ENCODE measurements around the gene VIPR1. TPM values are rescaled to one million over a fixed set of nuclear protein-coding genes. Genes with fewer than 3 reads are reported as not detected.
A peak's percentile ranks its signal among the peaks of the same experiment; 100 is the strongest.

Gene VIPR1
- total RNA-seq, 8 experiments from 2014 or later, result 0.21 to 2.9 (median 0.59) TPM

DNA sequence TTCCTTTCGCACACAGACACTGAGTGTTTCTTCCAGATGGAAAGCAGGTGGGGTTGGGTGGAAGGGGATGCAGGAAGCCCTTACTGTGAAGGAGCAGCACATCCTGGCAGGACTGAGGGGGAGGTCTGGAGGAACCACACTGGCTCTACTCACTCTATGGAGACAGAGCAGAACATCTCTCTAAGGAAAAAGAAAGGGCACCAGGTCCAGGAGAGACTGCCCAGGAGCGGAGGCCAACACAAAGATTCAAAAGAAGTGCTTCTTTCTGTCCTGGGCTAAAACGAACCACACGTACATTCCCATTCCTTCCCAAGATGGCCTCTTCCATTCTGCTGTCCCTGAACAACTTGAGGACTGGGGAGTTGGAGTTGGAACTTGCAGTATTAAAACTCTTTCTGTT lies 13.8 kb upstream of the VIPR1 start:
- no peak overlapping the region for H3K27ac ChIP-seq
- 40 to 100% (median 70%) methylated on average over 1 to 4 of the region's 4 CpGs; no CpG with 5 or more reads in 1 of the 10 experiments for WGBS, 10 experiments
- in situ Hi-C loops (cut with MboI; ENCODE audit: low pct_unique_long_range_greater_than_20kb in 2 of 9, low sequenced_read_pairs in 9 of 9, unreplicated experiment in 9 of 9), result no loop called here
- no peak for ATAC-seq (replicated peaks in 6 of 8)
- H3K4me1 ChIP-seq (replicated peaks in 1 of 2), result no peaks in the 10 kb centered on the region
- no peak overlapping the region for H3K4me3 ChIP-seq

DNA sequence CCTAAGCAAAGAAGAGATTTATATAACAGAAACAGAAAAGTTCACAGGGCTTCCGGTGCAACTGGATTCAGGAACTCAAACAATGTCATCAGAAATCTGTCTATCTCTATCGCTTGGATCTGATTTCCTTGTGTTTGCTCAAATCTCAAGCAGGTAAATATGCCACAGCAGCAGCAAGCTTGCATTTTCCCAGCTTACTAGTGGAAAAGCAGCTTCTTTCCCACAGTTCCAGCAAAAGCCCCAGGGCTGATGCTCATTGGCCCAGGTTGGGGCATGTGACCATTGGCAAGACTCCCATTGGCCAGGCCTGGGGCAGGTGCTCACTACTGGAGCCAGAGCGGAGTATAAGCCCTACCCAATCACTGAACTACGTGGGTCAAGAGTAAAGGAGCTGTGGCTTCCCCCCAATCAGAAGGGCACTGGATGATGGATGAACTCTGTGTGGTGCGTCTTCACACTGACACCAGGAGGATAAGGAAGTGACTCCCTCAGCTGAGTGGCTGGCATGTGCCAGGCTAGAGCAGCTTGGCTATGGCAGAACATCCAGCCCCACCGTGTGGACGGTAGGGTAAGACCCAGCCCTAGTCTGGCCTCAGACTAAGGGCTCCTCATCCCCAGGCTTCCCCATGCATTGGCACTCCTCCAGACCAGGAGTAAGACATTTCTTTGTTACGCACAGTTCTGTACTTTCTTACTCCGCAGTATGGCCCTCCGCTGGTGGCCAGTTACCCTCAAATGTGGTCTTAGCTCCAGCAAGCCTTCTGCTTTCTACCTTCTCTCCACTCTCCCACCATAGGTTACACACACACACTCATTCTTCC lies 13.1 kb upstream of the VIPR1 start:
- H3K4me3 ChIP-seq, result no peak overlapping the region
- H3K27ac ChIP-seq, result no peak overlapping the region
- no peaks in the 10 kb centered on the region for H3K4me1 ChIP-seq (replicated peaks in 1 of 2)
- WGBS, 10 experiments, result 47 to 100% (median 88%) methylated on average over 1 to 7 of the region's 10 CpGs
- in situ Hi-C loops (cut with MboI; ENCODE audit: low pct_unique_long_range_greater_than_20kb in 2 of 9, low sequenced_read_pairs in 9 of 9, unreplicated experiment in 9 of 9), result no loop called here
- no peak for ATAC-seq (replicated peaks in 6 of 8)

DNA sequence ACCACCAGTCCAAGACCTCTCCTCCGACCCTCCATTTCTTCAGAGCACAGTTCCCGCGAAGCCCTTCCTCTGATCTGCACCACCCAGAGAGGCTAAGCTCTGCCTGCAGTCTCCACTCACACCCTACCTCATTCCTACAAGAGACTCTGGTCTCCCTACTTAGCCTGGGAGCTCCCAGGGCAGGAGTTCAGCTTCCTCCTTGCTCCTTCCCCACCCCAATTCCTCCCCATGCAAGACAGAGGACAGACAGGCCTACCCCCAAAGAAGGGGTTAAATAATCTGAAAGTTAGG lies 12.6 kb upstream of the VIPR1 start:
- peak in 2 of 8 experiments; percentile 31 to 48 for ATAC-seq (replicated peaks in 6 of 8)
- in situ Hi-C loops (cut with MboI; ENCODE audit: low pct_unique_long_range_greater_than_20kb in 2 of 9, low sequenced_read_pairs in 9 of 9, unreplicated experiment in 9 of 9), result no loop called here
- 67 to 100% (median 85%) methylated on average over 1 to 3 of the region's 3 CpGs; no CpG with 5 or more reads in 3 of the 10 experiments for WGBS, 10 experiments
- Histone ChIP-seq H3K4me3 (no peak overlapping the region), H3K4me1 (replicated peaks in 1 of 2) (no peaks in the 10 kb centered on the region), H3K27ac (no peak overlapping the region)

DNA sequence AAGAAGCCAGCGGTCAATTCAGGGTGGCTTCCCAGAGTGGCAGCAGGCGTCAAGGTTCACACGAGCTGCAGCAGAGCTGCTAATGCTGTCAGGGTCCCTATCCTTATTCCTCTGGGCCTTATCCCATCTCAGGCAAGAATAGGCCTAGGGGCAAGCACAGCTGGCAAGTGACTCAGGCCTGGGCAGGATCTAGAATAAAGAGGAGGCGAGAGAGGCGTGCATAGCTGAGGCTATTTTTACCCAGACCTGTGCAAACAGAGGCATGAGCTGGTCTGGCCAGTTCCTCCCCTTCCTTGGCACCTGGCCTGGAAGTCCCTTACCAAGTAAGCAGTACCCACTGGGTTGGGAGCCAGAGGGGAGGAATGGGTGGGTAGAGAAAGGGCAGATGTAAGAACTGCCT lies 12.2 kb upstream of the VIPR1 start:
- Histone ChIP-seq H3K27ac (no peak overlapping the region), H3K4me3 (no peak overlapping the region), H3K4me1 (replicated peaks in 1 of 2) (no peaks in the 10 kb centered on the region)
- in situ Hi-C loops (cut with MboI; ENCODE audit: low pct_unique_long_range_greater_than_20kb in 2 of 9, low sequenced_read_pairs in 9 of 9, unreplicated experiment in 9 of 9), result no loop called here
- ATAC-seq (replicated peaks in 6 of 8), result peak in 4 of 8 experiments; percentile 81 to 99 (median 98)
- WGBS, 10 experiments, result 20 to 81% (median 31%) methylated on average over 1 to 5 of the region's 5 CpGs; no CpG with 5 or more reads in 5 of the 10 experiments

DNA sequence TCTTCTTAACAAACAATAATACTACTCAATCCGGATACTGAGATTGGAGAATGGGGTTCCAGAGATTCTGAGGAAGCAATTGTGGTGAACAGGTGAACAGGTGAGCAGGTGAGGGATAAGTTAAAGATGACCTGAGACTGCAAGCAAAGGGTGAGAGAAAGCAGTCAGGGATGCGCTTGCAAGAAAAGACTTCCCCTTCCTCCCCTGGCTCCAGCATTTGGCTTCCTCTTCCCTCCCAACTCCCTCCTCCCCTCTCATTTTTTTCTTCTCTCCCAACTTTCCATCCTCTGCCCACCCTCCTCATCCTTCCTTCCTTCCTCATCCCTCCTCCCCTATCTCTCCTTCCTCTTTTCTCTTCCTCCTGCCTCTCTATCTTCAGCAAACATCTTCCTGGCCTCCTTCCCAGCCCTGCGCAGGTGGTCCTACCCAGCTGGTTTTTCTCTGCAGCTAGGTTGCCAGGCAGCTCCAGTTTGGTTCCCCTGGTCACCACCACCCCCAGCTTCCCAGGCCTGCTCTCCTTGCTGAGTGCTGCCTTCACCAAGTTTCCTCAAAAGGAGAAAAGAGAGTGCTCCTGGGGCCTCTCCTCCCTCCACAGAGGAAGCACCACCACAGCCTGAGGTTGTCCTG lies 10.4 kb upstream of the VIPR1 start:
- no peak overlapping the region for H3K27ac ChIP-seq
- no peaks in the 10 kb centered on the region for H3K4me1 ChIP-seq (replicated peaks in 1 of 2)
- 50 to 100% (median 100%) methylated on average over 1 to 2 of the region's 3 CpGs; no CpG with 5 or more reads in 1 of the 10 experiments for WGBS, 10 experiments
- in situ Hi-C loops (cut with MboI; ENCODE audit: low pct_unique_long_range_greater_than_20kb in 2 of 9, low sequenced_read_pairs in 9 of 9, unreplicated experiment in 9 of 9), result no loop called here
- peak in 1 of 8 experiments; percentile 41 for ATAC-seq (replicated peaks in 6 of 8)
- H3K4me3 ChIP-seq, result no peak overlapping the region

GRCh38 chr3:42492508-42493080 lies 9.8 kb upstream of the VIPR1 start:
- H3K27ac ChIP-seq, result no peak overlapping the region
- no peak overlapping the region for H3K4me3 ChIP-seq
- 0 to 80% (median 48%) methylated on average over 1 to 5 of the region's 6 CpGs; no CpG with 5 or more reads in 4 of the 10 experiments for WGBS, 10 experiments
- no peaks in the 10 kb centered on the region for H3K4me1 ChIP-seq (replicated peaks in 1 of 2)
- in situ Hi-C loops (cut with MboI; ENCODE audit: low pct_unique_long_range_greater_than_20kb in 2 of 9, low sequenced_read_pairs in 9 of 9, unreplicated experiment in 9 of 9), result no loop called here
- ATAC-seq (replicated peaks in 6 of 8), result no peak

GRCh38 chr3:42493126-42493797 lies 9.2 kb upstream of the VIPR1 start:
- ATAC-seq (replicated peaks in 6 of 8), result no peak
- no peak overlapping the region for H3K27ac ChIP-seq
- in situ Hi-C loops (cut with MboI; ENCODE audit: low pct_unique_long_range_greater_than_20kb in 2 of 9, low sequenced_read_pairs in 9 of 9, unreplicated experiment in 9 of 9), result no loop called here

GRCh38 chr3:42493798-42494151 lies 8.7 kb upstream of the VIPR1 start:
- no peaks in the 10 kb centered on the region for H3K4me1 ChIP-seq (replicated peaks in 1 of 2)
- 60 to 100% (median 74%) methylated on average over 1 to 2 of the region's 3 CpGs; no CpG with 5 or more reads in 6 of the 10 experiments for WGBS, 10 experiments
- ATAC-seq (replicated peaks in 6 of 8), result no peak
- in situ Hi-C loops (cut with MboI; ENCODE audit: low pct_unique_long_range_greater_than_20kb in 2 of 9, low sequenced_read_pairs in 9 of 9, unreplicated experiment in 9 of 9), result no loop called here
- no peak overlapping the region for H3K27ac ChIP-seq
- no peak overlapping the region for H3K4me3 ChIP-seq

More at GRCh38 chr3:42493126-42493797, 9.2 kb upstream of the VIPR1 start:
- WGBS, 10 experiments, result 17 to 71% (median 36%) methylated on average over 1 to 3 of the region's 7 CpGs; no CpG with 5 or more reads in 6 of the 10 experiments
- Histone ChIP-seq H3K4me3 (no peak overlapping the region), H3K4me1 (replicated peaks in 1 of 2) (no peaks in the 10 kb centered on the region)

DNA sequence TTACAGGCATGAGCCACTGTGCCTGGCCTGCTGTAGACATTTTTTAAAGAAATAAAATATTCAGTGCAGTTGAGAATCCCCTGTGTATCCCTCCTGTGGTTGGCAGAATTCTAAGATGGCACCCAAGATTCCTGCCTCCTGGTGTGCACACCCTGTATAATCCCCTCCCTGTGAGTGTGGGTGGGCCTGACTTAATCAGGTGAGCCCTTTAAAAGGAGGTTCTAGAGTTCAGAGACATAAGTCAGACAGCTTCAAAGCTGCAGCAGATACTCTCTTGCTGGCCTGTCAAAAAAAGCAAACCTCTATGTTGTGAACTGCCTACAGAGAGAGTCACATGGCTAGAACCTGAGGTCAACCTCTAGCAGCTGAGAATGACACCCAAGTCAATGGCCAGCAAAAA lies 7.0 kb upstream of the VIPR1 start:
- ATAC-seq (replicated peaks in 6 of 8), result no peak
- in situ Hi-C loops (cut with MboI; ENCODE audit: low pct_unique_long_range_greater_than_20kb in 2 of 9, low sequenced_read_pairs in 9 of 9, unreplicated experiment in 9 of 9), result no loop called here
- Histone ChIP-seq H3K27ac (no peak overlapping the region), H3K4me3 (no peak overlapping the region), H3K4me1 (replicated peaks in 1 of 2) (no peaks in the 10 kb centered on the region)

GRCh38 chr3:42497009-42497731 lies 5.3 kb upstream of the VIPR1 start:
- H3K27ac ChIP-seq, result no peak overlapping the region
- in situ Hi-C loops (cut with MboI; ENCODE audit: low pct_unique_long_range_greater_than_20kb in 2 of 9, low sequenced_read_pairs in 9 of 9, unreplicated experiment in 9 of 9), result no loop called here

GRCh38 chr3:42498034-42498433 lies 4.4 kb upstream of the VIPR1 start:
- no peak for ATAC-seq (replicated peaks in 6 of 8)
- Histone ChIP-seq H3K27ac (no peak overlapping the region), H3K4me3 (no peak overlapping the region), H3K4me1 (replicated peaks in 1 of 2) (peaks cover 0 to 3% of the 10 kb centered on the region in 2 donors)
- WGBS, 10 experiments, result 43 to 50% (median 44%) methylated on average over 1 of the region's 1 CpG; no CpG with 5 or more reads in 7 of the 10 experiments
- in situ Hi-C loops (cut with MboI; ENCODE audit: low pct_unique_long_range_greater_than_20kb in 2 of 9, low sequenced_read_pairs in 9 of 9, unreplicated experiment in 9 of 9), result no loop called here

More at GRCh38 chr3:42497009-42497731, 5.3 kb upstream of the VIPR1 start:
- peaks cover 0 to 3% of the 10 kb centered on the region in 2 donors for H3K4me1 ChIP-seq (replicated peaks in 1 of 2)
- peak in 3 of 8 experiments; percentile 66 to 81 (median 69) for ATAC-seq (replicated peaks in 6 of 8)
- 0 to 67% (median 40%) methylated on average over 1 to 5 of the region's 13 CpGs; no CpG with 5 or more reads in 1 of the 10 experiments for WGBS, 10 experiments
- H3K4me3 ChIP-seq, result no peak overlapping the region

- H3K27ac ChIP-seq, result no peak overlapping the region
- no peak for ATAC-seq (replicated peaks in 6 of 8)
- H3K4me3 ChIP-seq, result no peak overlapping the region
- in situ Hi-C loops (cut with MboI; ENCODE audit: low pct_unique_long_range_greater_than_20kb in 2 of 9, low sequenced_read_pairs in 9 of 9, unreplicated experiment in 9 of 9), result no loop called here
- WGBS, 10 experiments, result 50 to 81% (median 78%) methylated on average over 1 to 5 of the region's 13 CpGs; no CpG with 5 or more reads in 4 of the 10 experiments
- H3K4me1 ChIP-seq (replicated peaks in 1 of 2), result peaks cover 0 to 3% of the 10 kb centered on the region in 2 donors
These were observed 3.5 kb upstream of the VIPR1 start for GRCh38 chr3:42498791-42499477.
